ENCODE data around the gene USP36. TPM values are rescaled to one million over a fixed set of nuclear protein-coding genes. Genes with fewer than 3 reads are reported as not detected.

Gene USP36
- polyA plus RNA-seq, 3 donors, result 4.4 to 30.0 (median 6.1) TPM

DNA sequence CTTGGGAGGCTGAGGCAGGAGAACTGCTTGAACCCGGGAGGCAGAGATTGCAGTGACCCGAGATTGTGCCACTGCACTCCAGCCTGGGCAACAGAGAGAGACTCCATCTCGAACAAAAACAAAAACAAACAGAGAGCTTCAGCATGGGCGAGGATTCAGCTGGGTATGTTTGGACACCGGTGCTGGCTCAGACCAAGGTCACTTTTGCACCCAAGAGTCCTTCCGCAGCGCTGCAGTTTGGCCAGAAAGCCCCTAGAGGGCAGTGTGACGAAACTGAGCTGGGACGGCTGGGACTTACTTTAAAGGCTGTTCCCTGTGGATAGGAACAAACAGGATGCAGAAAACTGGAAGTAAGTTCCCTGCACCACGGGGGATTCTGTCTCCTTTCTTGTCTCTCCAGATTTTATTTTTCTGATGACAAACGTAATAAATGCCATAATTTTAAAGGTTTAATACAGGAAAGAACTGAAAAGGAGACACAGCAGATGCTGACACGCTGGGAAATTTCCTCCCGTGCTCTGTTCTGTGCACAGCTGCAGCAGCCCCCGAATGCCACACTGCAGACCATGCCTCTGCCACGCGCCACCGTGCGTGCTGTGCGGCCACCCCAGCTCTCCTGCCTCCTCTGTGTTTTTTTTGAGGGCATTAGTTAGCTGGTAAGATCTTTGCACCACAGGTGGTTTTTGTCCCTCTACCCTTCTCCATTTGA, 25.2 kb upstream of the USP36 start:
- WGBS (ENCODE audit: insufficient coverage), result 39% methylated on average over 11 of the region's 19 CpGs
- H3K27ac ChIP-seq (ENCODE audit: low read depth in 1 of 2, low read length in 2 of 2), result peak overlapping the region; percentile 81 to 84
- H3K9me3 Mint-ChIP-seq, result no peaks in the 10 kb centered on the region
- H3K4me1 ChIP-seq (ENCODE audit: control insufficient read depth in 1 of 2, insufficient read depth in 2 of 2, low read length in 2 of 2), result peaks cover 41 to 71% of the 10 kb centered on the region in 2 donors
- H3K9ac ChIP-seq (ENCODE audit: insufficient read depth, low read length, poor library complexity, severe bottlenecking), result no peak overlapping the region
- no peak overlapping the region for H2AFZ ChIP-seq (ENCODE audit: insufficient read depth, low read depth, low read length, poor library complexity, severe bottlenecking)
- H3K4me3 ChIP-seq (replicated peaks in 1 of 3; ENCODE audit: low read depth in 2 of 3, low read length in 3 of 3), result no peak overlapping the region
- H3K36me3 ChIP-seq (replicated peaks in 1 of 2; ENCODE audit: control insufficient read depth in 1 of 2, insufficient read depth in 2 of 2, low read length in 2 of 2), result peaks cover 34 to 43% of the 10 kb centered on the region in 2 donors
- peak; percentile 64 to 78 (median 78) for DNase-seq
- H4K20me1 ChIP-seq (ENCODE audit: insufficient read depth, low read length), result peaks cover 72% of the 10 kb centered on the region
- intact Hi-C loops (cut with micrococcal nuclease), result loop anchor here in 1 of 2 donors (5.0 kb wide), 1 partner anchor 106 kb away; no protein-coding TSS in a partner anchor
- peaks cover 50% of the 10 kb centered on the region for H3K4me1 Mint-ChIP-seq
- no peaks in the 10 kb centered on the region for H3K27me3 ChIP-seq (ENCODE audit: control insufficient read depth in 2 of 2, insufficient read depth in 2 of 2, low read length in 2 of 2)
- peaks cover 55% of the 10 kb centered on the region for H3K79me2 ChIP-seq (ENCODE audit: insufficient read depth, low read length)
- H3K27ac Mint-ChIP-seq, result peak overlapping the region; percentile 64 to 96 (median 92)
- peaks cover 0 to 2% (median 1%) of the 10 kb centered on the region in 3 donors for H3K27me3 Mint-ChIP-seq (ENCODE audit: low read depth in 3 of 3)
- H3K4me2 ChIP-seq (replicated peaks; ENCODE audit: extremely low read depth, low read length, poor library complexity, severe bottlenecking), result peak overlapping the region; percentile 25
- H3K36me3 Mint-ChIP-seq, result peaks cover 54 to 70% of the 10 kb centered on the region in 2 donors
- no peaks in the 10 kb centered on the region for H3K9me3 ChIP-seq (replicated peaks in 1 of 2; ENCODE audit: control insufficient read depth in 1 of 2, insufficient read depth in 1 of 2, low read length in 2 of 2)
- no peak overlapping the region for H3K4me3 Mint-ChIP-seq
- TF ChIP-seq, protein P1, sequence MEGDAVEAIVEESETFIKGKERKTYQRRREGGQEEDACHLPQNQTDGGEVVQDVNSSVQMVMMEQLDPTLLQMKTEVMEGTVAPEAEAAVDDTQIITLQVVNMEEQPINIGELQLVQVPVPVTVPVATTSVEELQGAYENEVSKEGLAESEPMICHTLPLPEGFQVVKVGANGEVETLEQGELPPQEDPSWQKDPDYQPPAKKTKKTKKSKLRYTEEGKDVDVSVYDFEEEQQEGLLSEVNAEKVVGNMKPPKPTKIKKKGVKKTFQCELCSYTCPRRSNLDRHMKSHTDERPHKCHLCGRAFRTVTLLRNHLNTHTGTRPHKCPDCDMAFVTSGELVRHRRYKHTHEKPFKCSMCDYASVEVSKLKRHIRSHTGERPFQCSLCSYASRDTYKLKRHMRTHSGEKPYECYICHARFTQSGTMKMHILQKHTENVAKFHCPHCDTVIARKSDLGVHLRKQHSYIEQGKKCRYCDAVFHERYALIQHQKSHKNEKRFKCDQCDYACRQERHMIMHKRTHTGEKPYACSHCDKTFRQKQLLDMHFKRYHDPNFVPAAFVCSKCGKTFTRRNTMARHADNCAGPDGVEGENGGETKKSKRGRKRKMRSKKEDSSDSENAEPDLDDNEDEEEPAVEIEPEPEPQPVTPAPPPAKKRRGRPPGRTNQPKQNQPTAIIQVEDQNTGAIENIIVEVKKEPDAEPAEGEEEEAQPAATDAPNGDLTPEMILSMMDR (IDR thresholded peaks at IDR 0.05), result peak; percentile 92

DNA sequence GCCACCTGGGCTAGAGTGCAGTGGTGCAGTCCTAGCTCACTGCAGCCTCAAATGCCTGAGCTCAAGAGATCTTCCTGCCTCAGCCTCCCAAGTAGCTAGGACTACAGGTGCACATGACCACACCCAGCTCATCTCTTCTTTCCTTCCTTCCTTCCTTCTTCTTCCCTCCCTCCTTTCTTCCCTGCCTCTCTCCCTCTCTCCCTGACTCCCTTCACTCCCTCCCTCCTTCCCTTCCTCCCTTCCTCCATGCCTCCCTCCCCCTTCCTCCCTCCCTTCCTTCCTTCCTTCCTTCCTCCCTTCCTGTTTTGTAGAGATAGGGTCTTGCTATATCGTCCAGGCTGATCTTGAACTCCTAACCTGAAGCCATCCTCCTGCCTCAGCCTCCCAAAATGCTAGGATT, 23.5 kb upstream of the USP36 start:
- Histone ChIP-seq H4K20me1 (ENCODE audit: insufficient read depth, low read length) (peaks cover 73% of the 10 kb centered on the region), H3K36me3 (replicated peaks in 1 of 2; ENCODE audit: control insufficient read depth in 1 of 2, insufficient read depth in 2 of 2, low read length in 2 of 2) (peaks cover 28 to 37% of the 10 kb centered on the region in 2 donors), H3K79me2 (ENCODE audit: insufficient read depth, low read length) (peaks cover 49% of the 10 kb centered on the region), H3K27me3 (ENCODE audit: control insufficient read depth in 2 of 2, insufficient read depth in 2 of 2, low read length in 2 of 2) (no peaks in the 10 kb centered on the region), H3K9me3 (replicated peaks in 1 of 2; ENCODE audit: control insufficient read depth in 1 of 2, insufficient read depth in 1 of 2, low read length in 2 of 2) (no peaks in the 10 kb centered on the region), H3K9ac (ENCODE audit: insufficient read depth, low read length, poor library complexity, severe bottlenecking) (no peak overlapping the region), H3K4me1 (ENCODE audit: control insufficient read depth in 1 of 2, insufficient read depth in 2 of 2, low read length in 2 of 2) (peaks cover 41 to 71% of the 10 kb centered on the region in 2 donors), H2AFZ (ENCODE audit: insufficient read depth, low read depth, low read length, poor library complexity, severe bottlenecking) (no peak overlapping the region), H3K4me2 (replicated peaks; ENCODE audit: extremely low read depth, low read length, poor library complexity, severe bottlenecking) (no peak overlapping the region), H3K4me3 (replicated peaks in 1 of 3; ENCODE audit: low read depth in 2 of 3, low read length in 3 of 3) (no peak overlapping the region), H3K27ac (ENCODE audit: low read depth in 1 of 2, low read length in 2 of 2) (peak overlapping the region in 1 of 2 donors; percentile 93)
- H3K27me3 Mint-ChIP-seq (ENCODE audit: low read depth in 3 of 3), result peaks cover 0 to 1% (median 0%) of the 10 kb centered on the region in 3 donors
- intact Hi-C loops (cut with micrococcal nuclease), result loop anchor here (5.0 kb wide), 2 partner anchors 58 to 123 kb away; no protein-coding TSS in a partner anchor
- no CpG with 5 or more reads among the region's 1 CpG for whole genome bisulfite sequencing (ENCODE audit: insufficient coverage)
- H3K9me3 Mint-ChIP-seq, result no peaks in the 10 kb centered on the region
- no peak for DNase-seq
- peak overlapping the region; percentile 63 to 88 (median 79) for H3K27ac Mint-ChIP-seq
- H3K4me3 Mint-ChIP-seq, result no peak overlapping the region
- H3K4me1 Mint-ChIP-seq, result peaks cover 52% of the 10 kb centered on the region
- TF ChIP-seq, protein P1 (IDR thresholded peaks at IDR 0.05), result no peak
- H3K36me3 Mint-ChIP-seq, result peaks cover 44 to 65% of the 10 kb centered on the region in 2 donors

All from CD14-positive monocyte (primary cell).